ENCODE measurements around the gene PROSER1.
"Not testable (repeated sequence)": the region's sequence is repeated elsewhere in the genome, so short reads cannot be mapped to it uniquely, and the experiment has no call there.

The PROSER1 gene

DNA sequence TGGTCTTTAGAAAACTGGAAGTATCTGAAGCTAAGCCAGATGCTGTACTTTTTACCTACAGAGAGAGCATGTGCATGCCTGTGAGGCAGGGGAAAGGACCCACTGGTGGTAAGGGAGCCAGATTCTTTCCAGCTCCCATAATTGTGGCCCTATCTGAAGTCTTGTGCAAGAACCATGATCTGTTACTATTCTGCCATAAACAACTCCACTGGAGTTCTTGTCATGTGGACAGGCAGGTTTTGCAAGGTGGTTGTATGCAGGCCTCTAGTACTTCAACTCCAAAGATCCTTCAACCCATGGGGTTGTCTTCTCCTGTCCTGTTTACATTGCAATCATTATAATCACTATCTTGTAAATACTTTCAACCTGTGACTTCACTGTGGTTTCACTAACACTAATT is 14.1 kb downstream of the PROSER1 start:
- FAIRE-seq, result no peak

DNA sequence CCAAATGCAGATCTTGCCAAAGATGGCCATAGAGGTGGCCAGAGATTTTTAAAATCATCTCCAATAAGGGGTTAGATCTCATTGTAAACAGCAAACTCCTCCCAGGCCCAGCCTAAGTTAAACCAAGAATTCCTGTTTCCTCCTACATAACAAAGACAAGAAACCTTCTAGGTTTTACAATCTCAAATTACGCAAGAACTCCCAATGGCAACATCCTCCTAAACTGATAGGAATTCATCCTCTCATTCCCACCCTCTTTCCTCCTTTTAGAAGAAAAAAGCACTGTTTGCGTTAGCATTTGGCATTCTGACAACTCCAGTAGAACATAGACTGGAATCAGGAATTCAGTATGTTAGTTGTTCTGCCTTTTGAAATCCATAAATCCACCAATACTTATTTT is 14.6 kb downstream of the PROSER1 start:
- FAIRE-seq, result no peak

- FAIRE-seq, result no peak
Measured at GRCh38 chr13:39020853-39021462, 16.9 kb downstream of the PROSER1 start.

GRCh38 chr13:39016787-39017186 is 21.1 kb downstream of the PROSER1 start:
- peak; percentile 92 for FAIRE-seq

- FAIRE-seq, result no peak
Measured at GRCh38 chr13:39016087-39016486, 21.8 kb downstream of the PROSER1 start.

GRCh38 chr13:39013462-39013861 is 24.4 kb downstream of the PROSER1 start:
- FAIRE-seq, result no peak

GRCh38 chr13:39012608-39013007 is 25.3 kb downstream of the PROSER1 start:
- no peak for FAIRE-seq

DNA sequence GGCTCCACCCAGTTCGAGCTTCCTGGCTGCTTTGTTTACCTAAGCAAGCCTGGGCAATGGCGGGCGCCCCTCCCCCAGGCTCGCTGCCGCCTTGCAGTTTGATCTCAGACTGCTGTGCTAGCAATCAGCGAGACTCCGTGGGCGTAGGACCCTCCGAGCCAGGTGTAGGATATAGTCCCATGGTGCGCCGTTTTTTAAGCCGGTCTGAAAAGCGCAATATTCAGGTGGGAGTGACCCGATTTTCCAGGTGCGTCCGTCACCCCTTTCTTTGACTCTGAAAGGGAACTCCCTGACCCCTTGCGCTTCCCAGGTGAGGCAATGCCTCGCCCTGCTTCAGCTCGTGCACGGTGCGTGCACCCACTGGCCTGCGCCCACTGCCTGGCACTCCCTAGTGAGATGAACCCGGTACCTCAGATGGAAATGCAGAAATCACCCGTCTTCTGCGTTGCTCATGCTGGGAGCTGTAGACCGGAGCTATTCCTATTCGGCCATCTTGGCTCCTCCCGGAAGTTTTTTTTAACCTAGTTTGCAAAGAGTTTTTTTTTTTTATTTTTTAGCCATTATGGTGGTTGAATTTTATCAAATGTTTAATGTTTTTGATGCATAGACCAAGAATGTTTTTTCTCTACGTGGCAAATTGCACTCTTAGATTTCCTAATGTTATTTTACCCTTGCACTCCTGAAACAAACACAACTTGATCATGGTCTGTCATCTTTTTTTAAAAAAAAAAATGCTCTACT is 31.3 kb downstream of the PROSER1 start:
- not testable (repeated sequence) for FAIRE-seq

GRCh38 chr13:38998739-38999138 is 39.1 kb downstream of the PROSER1 start:
- FAIRE-seq, result no peak

- no peak for FAIRE-seq
Measured at GRCh38 chr13:38993381-38993780, 44.5 kb downstream of the PROSER1 start.

GRCh38 chr13:38990693-38991092 is 47.2 kb downstream of the PROSER1 start, which contains the start of gene STOML3:
Gene STOML3 (minus strand): TSS chr13:38990831. CDS start chr13:38990721, 110 bp downstream.
- FAIRE-seq, result no peak

DNA sequence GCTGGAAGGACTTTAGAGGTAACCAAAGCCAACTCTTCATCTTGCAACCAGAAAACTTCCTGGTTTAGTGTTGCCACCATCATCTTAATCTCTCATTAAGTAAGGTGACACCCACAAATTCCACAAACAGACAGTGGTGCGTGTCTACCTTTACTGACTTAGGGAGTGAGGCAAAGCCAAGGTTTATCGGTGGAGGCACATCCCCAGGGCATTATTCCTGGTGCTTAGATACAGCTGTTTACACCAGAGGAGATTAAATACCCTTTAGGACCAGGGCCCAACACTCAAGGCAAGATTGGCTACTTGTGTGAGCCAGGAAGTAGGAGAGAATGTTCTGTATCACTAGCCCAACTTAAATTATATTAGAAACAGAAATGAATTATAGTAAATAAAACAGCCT is 56.8 kb downstream of the PROSER1 start:
- FAIRE-seq, result no peak

DNA sequence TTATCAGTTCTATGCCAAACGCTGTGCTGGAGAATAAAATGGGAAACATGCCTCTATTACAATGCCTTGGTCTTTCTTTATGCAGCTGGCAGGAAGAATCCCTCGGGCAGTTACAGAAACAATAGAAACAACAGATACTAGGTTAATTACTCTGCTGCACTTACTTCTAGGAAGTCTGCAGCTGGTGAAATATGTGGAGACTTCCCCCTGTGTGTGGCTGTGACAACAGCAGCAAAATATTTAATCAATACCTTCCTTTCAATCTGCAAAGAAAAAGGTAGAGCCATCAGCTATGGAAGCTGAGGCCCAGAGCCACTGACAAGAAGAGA is 57.2 kb downstream of the PROSER1 start:
- no peak for FAIRE-seq

- no peak for FAIRE-seq
Measured at GRCh38 chr13:38979891-38980749, 57.8 kb downstream of the PROSER1 start.

GRCh38 chr13:38970380-38971051 is 67.4 kb downstream of the PROSER1 start:
- no peak for FAIRE-seq

GRCh38 chr13:38969187-38969586 is 68.7 kb downstream of the PROSER1 start:
- FAIRE-seq, result no peak

DNA sequence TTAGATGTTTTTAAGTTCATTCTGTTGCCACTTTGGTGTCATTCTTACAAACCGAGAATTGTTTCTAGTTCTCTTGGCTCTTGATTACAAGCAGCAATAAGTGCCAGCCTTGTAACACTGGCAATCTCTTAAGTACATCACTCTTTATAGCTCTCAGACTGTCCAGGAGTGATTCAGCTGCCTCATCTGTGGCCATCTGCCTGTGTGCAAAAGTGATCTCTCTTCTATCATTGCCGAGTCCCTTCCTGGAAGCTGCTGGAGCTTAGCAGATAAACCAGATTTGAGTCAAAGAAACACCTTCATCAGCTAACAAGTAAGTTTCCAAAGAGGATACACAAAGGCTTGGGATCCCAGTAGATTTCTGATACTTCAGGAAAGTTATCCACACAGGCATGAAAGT is 70.4 kb downstream of the PROSER1 start:
- no peak for FAIRE-seq

- FAIRE-seq, result no peak
Measured at GRCh38 chr13:38965281-38965680, 72.6 kb downstream of the PROSER1 start.

- no peak for FAIRE-seq
Measured at GRCh38 chr13:38960175-38960574, 77.7 kb downstream of the PROSER1 start.

Measured in islet of Langerhans (tissue), 1 donor.